Uterus (tissue), 4 donors: Measurements from ENCODE around the gene ITLN2. TPM values are rescaled to one million over a fixed set of nuclear protein-coding genes. Genes with fewer than 3 reads are reported as not detected.
"Not testable (repeated sequence)": the region's sequence is repeated elsewhere in the genome, so short reads cannot be mapped to it uniquely, and the experiment has no call there.

ENCODE experiments used
- DNase-seq, 2 donors: peaks; one replicate each; pipeline ENCODE4 v3.0.0-alpha.2; 2019 to 2020
- H3K27ac ChIP-seq, 2 donors: fragments of 200-600 bp; sonication (generic); 1 replicate in 1 of 2; 2 replicates in 1 of 2; pipeline ENCODE4 v1.5.1; 2016 to 2018
- H3K27me3 ChIP-seq, 2 donors: fragments of 200-600 bp; sonication (generic); one replicate each; pipeline ENCODE4 v1.5.1; 2018 to 2019; ENCODE audit warnings: control low read depth in 1 of 2
- H3K36me3 ChIP-seq, 2 donors: fragments of 200-600 bp; sonication (generic); one replicate each; pipeline ENCODE4 v1.5.1; 2019; ENCODE audit warnings: control low read depth in 1 of 2
- H3K4me1 ChIP-seq, 2 donors: fragments of 200-600 bp; sonication (generic); one replicate each; pipeline ENCODE4 v1.5.1; 2018 to 2019; ENCODE audit warnings: control low read depth in 1 of 2
- H3K4me3 ChIP-seq, 2 donors: fragments of 200-600 bp; sonication (generic); 1 replicate in 1 of 2; 2 replicates in 1 of 2; pipeline ENCODE4 v1.5.1; 2018 to 2019; ENCODE audit warnings: mild to moderate bottlenecking in 1 of 2
- H3K9me3 ChIP-seq, 2 donors: fragments of 200-600 bp; sonication (generic); one replicate each; pipeline ENCODE4 v1.5.1; 2019; ENCODE audit warnings: control low read depth in 1 of 2
- CTCF ChIP-seq, 4 experiments: fragments of 200-600 bp in 2 of 4; fragments of 450-650 bp in 2 of 4; sonication (generic) in 2 of 4; IDR thresholded peaks; one replicate each; pipeline ENCODE4 v1.5.1; 2016 to 2019; ENCODE audit warnings: antibody characterized with exemption in 4 of 4, mild to moderate bottlenecking in 2 of 4, moderate library complexity in 1 of 4
- POLR2A ChIP-seq, 2 donors: fragments of 450-650 bp; IDR thresholded peaks; one replicate each; pipeline ENCODE4 v1.6.1; 2016; ENCODE audit warnings: antibody characterized with exemption in 2 of 2, mild to moderate bottlenecking in 1 of 2, moderate library complexity in 1 of 2
- intact Hi-C: fragments of 100-400 bp; cut with DNase I; formaldehyde crosslinking; loops from one replicate; pipeline ENCODE4 v1.15.1; 2023; ENCODE audit warnings: low total_unique reads
- total RNA-seq, 4 donors: library from RNA; depleted of rRNA in 3 of 4; stranded (reverse); fragments of >200 nt in 3 of 4; gene quantifications; one replicate each; pipeline versions ENCODE4 v1.1.0 to v1.2.4, GENCODE V29; 2014 to 2023
- donor health status: DM: yes; HTN: yes; CAD: no.

ITLN2 gene
- total RNA-seq, 4 donors from 2014 or later, result not detected

- Histone ChIP-seq H3K4me1 (no peaks in the 10 kb centered on the region), H3K36me3 (no peaks in the 10 kb centered on the region), H3K4me3 (no peak overlapping the region), H3K27ac (no peak overlapping the region), H3K27me3 (no peaks in the 10 kb centered on the region), H3K9me3 (no peaks in the 10 kb centered on the region)
- intact Hi-C loops, result no loop called here
- TF ChIP-seq POLR2A (IDR thresholded peaks at IDR 0.05) (no peak), CTCF (IDR thresholded peaks at IDR 0.05) (no peak)
- DNase-seq, result no peak
Measured at GRCh38 chr1:160935527-160936258, 18.9 kb downstream of the ITLN2 start.

GRCh38 chr1:160933305-160933704, 21.3 kb downstream of the ITLN2 start:
- H3K9me3 ChIP-seq, H3K36me3 ChIP-seq, intact Hi-C loops, DNase-seq, H3K4me1 ChIP-seq, H3K4me3 ChIP-seq, H3K27ac ChIP-seq, H3K27me3 ChIP-seq: not testable (repeated sequence)

- Histone ChIP-seq H3K27me3 (no peaks in the 10 kb centered on the region), H3K27ac (no peak overlapping the region), H3K36me3 (no peaks in the 10 kb centered on the region), H3K4me1 (no peaks in the 10 kb centered on the region), H3K4me3 (no peak overlapping the region), H3K9me3 (no peaks in the 10 kb centered on the region)
- TF ChIP-seq POLR2A (IDR thresholded peaks at IDR 0.05), result no peak
- TF ChIP-seq CTCF (IDR thresholded peaks at IDR 0.05), result no peak
- intact Hi-C loops, result no loop called here
- DNase-seq, result no peak
Measured at GRCh38 chr1:160925652-160926244, 28.9 kb downstream of the ITLN2 start.

GRCh38 chr1:160924791-160925651, 29.6 kb downstream of the ITLN2 start:
- H3K27me3 ChIP-seq, result no peaks in the 10 kb centered on the region
- H3K4me3 ChIP-seq, result no peak overlapping the region
- intact Hi-C loops, result no loop called here
- H3K27ac ChIP-seq, result no peak overlapping the region
- DNase-seq, result no peak
- no peak for TF ChIP-seq CTCF (IDR thresholded peaks at IDR 0.05)
- no peak for TF ChIP-seq POLR2A (IDR thresholded peaks at IDR 0.05)
- H3K4me1 ChIP-seq, result no peaks in the 10 kb centered on the region
- H3K9me3 ChIP-seq, result no peaks in the 10 kb centered on the region
- no peaks in the 10 kb centered on the region for H3K36me3 ChIP-seq

- intact Hi-C loops, result no loop called here
- H3K9me3 ChIP-seq, result no peaks in the 10 kb centered on the region
- TF ChIP-seq CTCF (IDR thresholded peaks at IDR 0.05) (no peak), POLR2A (IDR thresholded peaks at IDR 0.05) (no peak)
- no peaks in the 10 kb centered on the region for H3K27me3 ChIP-seq
- no peak overlapping the region for H3K27ac ChIP-seq
- DNase-seq, result no peak
- H3K36me3 ChIP-seq, result no peaks in the 10 kb centered on the region
- H3K4me3 ChIP-seq, result no peak overlapping the region
- H3K4me1 ChIP-seq, result no peaks in the 10 kb centered on the region
Measured at GRCh38 chr1:160916666-160917065, 37.9 kb downstream of the ITLN2 start.

GRCh38 chr1:160913229-160913628, 41.4 kb downstream of the ITLN2 start:
- intact Hi-C loops, result not testable (repeated sequence)

More at GRCh38 chr1:160913229-160913628, 41.4 kb downstream of the ITLN2 start:
- not testable (repeated sequence) for H3K4me3 ChIP-seq, H3K4me1 ChIP-seq, H3K36me3 ChIP-seq, H3K27ac ChIP-seq, H3K9me3 ChIP-seq, H3K27me3 ChIP-seq, DNase-seq
